H9 (cell line): ENCODE data around the gene GATA6. TPM values are rescaled to one million over a fixed set of nuclear protein-coding genes. Genes with fewer than 3 reads are reported as not detected.

Source experiments
- DNase-seq: peaks from one replicate; pipeline ENCODE4 v3.0.0-alpha.2; 2017
- H2AFZ ChIP-seq: one replicate; pipeline ENCODE4 v1.6.1; 2013; ENCODE audit warnings: mild to moderate bottlenecking, low read length, control low read depth, moderate library complexity
- H2AK5ac ChIP-seq: 2 replicates; pipeline ENCODE4 v1.6.1; 2013; ENCODE audit warnings: low read length, control low read depth, mixed read lengths; ENCODE audit not compliant: insufficient read length
- H2BK120ac ChIP-seq: one replicate; pipeline ENCODE4 v1.6.1; 2013; ENCODE audit warnings: low read depth, mild to moderate bottlenecking, low read length, control low read depth, inconsistent platforms; ENCODE audit not compliant: poor library complexity, severe bottlenecking
- H2BK12ac ChIP-seq: 2 replicates; pipeline ENCODE4 v1.6.1; 2013; ENCODE audit warnings: low read length, control low read depth, mixed read lengths, low read depth; ENCODE audit not compliant: insufficient read length
- H2BK15ac ChIP-seq: 2 replicates; pipeline ENCODE4 v1.6.1; 2013; ENCODE audit warnings: low read depth, low read length, control low read depth
- H2BK20ac ChIP-seq: one replicate; pipeline ENCODE4 v1.6.1; 2013; ENCODE audit warnings: low read depth, mild to moderate bottlenecking, low read length, control low read depth, inconsistent platforms; ENCODE audit not compliant: poor library complexity, severe bottlenecking
- H2BK5ac ChIP-seq: 2 replicates; pipeline ENCODE4 v1.6.1; 2013; ENCODE audit warnings: low read length, control low read depth, mixed read lengths; ENCODE audit not compliant: insufficient read length
- H3K14ac ChIP-seq: 2 replicates; pipeline ENCODE4 v1.6.1; 2013; ENCODE audit warnings: low read length, control low read depth; ENCODE audit not compliant: insufficient read depth
- H3K18ac ChIP-seq: 2 replicates; pipeline ENCODE4 v1.6.1; 2013; ENCODE audit warnings: low read depth, mild to moderate bottlenecking, mixed read lengths, low read length, control low read depth; ENCODE audit not compliant: insufficient read length
- H3K23ac ChIP-seq: 2 replicates; pipeline ENCODE4 v1.6.1; 2013; ENCODE audit warnings: low read length, control low read depth, mixed read lengths, low read depth; ENCODE audit not compliant: insufficient read length
- H3K23me2 ChIP-seq: 2 replicates; pipeline ENCODE4 v1.6.1; 2013; ENCODE audit warnings: low read depth, mild to moderate bottlenecking, mixed read lengths, low read length, control low read depth; ENCODE audit not compliant: insufficient read length, poor library complexity, severe bottlenecking
- H3K27ac ChIP-seq: 2 replicates; pipeline ENCODE4 v1.5.1; 2013; ENCODE audit warnings: low read length, control low read depth, mixed read lengths, low read depth; ENCODE audit not compliant: insufficient read length
- H3K27me3 ChIP-seq: 2 replicates; pipeline ENCODE4 v1.6.1; 2013; ENCODE audit warnings: low read length, control low read depth, inconsistent platforms; ENCODE audit not compliant: insufficient read depth
- H3K4ac ChIP-seq: 2 replicates; pipeline ENCODE4 v1.6.1; 2013; ENCODE audit warnings: low read depth, mild to moderate bottlenecking, control low read depth, inconsistent platforms, low read length, moderate library complexity
- H3K4me1 ChIP-seq: 2 replicates; pipeline ENCODE4 v1.6.1; 2013; ENCODE audit warnings: low read length, control low read depth, inconsistent platforms; ENCODE audit not compliant: insufficient read depth
- H3K4me2 ChIP-seq: 2 replicates; pipeline ENCODE4 v1.6.1; 2013; ENCODE audit warnings: low read length, control low read depth, mixed read lengths; ENCODE audit not compliant: insufficient read length, insufficient read depth
- H3K56ac ChIP-seq: 2 replicates; pipeline ENCODE4 v1.6.1; 2013; ENCODE audit warnings: low read depth, mild to moderate bottlenecking, mixed read lengths, low read length, control low read depth; ENCODE audit not compliant: insufficient read length
- H3K79me1 ChIP-seq: 2 replicates; pipeline ENCODE4 v1.6.1; 2013; ENCODE audit warnings: low read depth, mild to moderate bottlenecking, moderate library complexity, low read length, control low read depth, inconsistent platforms; ENCODE audit not compliant: insufficient read depth, poor library complexity, severe bottlenecking
- H3K79me2 ChIP-seq: 2 replicates; pipeline ENCODE4 v1.6.1; 2013; ENCODE audit warnings: low read length, control low read depth, inconsistent platforms; ENCODE audit not compliant: insufficient read depth
- H3K9ac ChIP-seq: 2 replicates; pipeline ENCODE4 v1.6.1; 2013; ENCODE audit warnings: low read length, control low read depth, mixed read lengths; ENCODE audit not compliant: insufficient read length; ENCODE audit errors: extremely low read depth
- H3K9me3 ChIP-seq: one replicate; pipeline ENCODE4 v1.6.1; 2013; ENCODE audit warnings: low read depth, low read length, inconsistent platforms; ENCODE audit not compliant: control insufficient read depth
- H3T11ph ChIP-seq: one replicate; pipeline ENCODE4 v1.6.1; 2013; ENCODE audit warnings: mild to moderate bottlenecking, low read length, control low read depth, inconsistent platforms
- H4K20me1 ChIP-seq: one replicate; pipeline ENCODE4 v1.6.1; 2013; ENCODE audit not compliant: control insufficient read depth, insufficient read length, insufficient read depth
- H4K5ac ChIP-seq: 2 replicates; pipeline ENCODE4 v1.6.1; 2013; ENCODE audit warnings: low read depth, mild to moderate bottlenecking, mixed read lengths, low read length, control low read depth; ENCODE audit not compliant: insufficient read length
- H4K8ac ChIP-seq: replicated peaks from 2 replicates; pipeline ENCODE4 v1.6.1; 2013; ENCODE audit warnings: low read length, control low read depth, mixed read lengths, low read depth; ENCODE audit not compliant: insufficient read length
- H4K91ac ChIP-seq: 2 replicates; pipeline ENCODE4 v1.6.1; 2013; ENCODE audit warnings: low read depth, mild to moderate bottlenecking, moderate library complexity, mixed read lengths, low read length, control low read depth; ENCODE audit not compliant: insufficient read length
- H3K27ac Mint-ChIP-seq, 3 experiments: 2 replicates in 2 of 3; 3 replicates in 1 of 3; pipeline ENCODE4 v1.8.0; 2020 to 2021; ENCODE audit warnings: mixed read lengths in 3 of 3, mild to moderate bottlenecking in 1 of 3, moderate library complexity in 1 of 3
- H3K27me3 Mint-ChIP-seq: 2 replicates; pipeline ENCODE4 v1.8.0; 2021; ENCODE audit warnings: low read depth, mild to moderate bottlenecking, moderate library complexity, mixed read lengths
- H3K36me3 Mint-ChIP-seq, 3 experiments: 2 replicates in 2 of 3; 3 replicates in 1 of 3; pipeline ENCODE4 v1.8.0; 2020 to 2021; ENCODE audit warnings: low read depth in 3 of 3, mixed read lengths in 3 of 3; ENCODE audit not compliant: insufficient read depth in 1 of 3
- H3K4me1 Mint-ChIP-seq, 2 experiments: 2 replicates each; pipeline ENCODE4 v1.8.0; 2020; ENCODE audit warnings: mixed read lengths in 2 of 2
- H3K4me3 Mint-ChIP-seq, 2 experiments: 2 replicates in 1 of 2; 3 replicates in 1 of 2; pipeline ENCODE4 v1.8.0; 2020 to 2021; ENCODE audit warnings: mild to moderate bottlenecking in 2 of 2, mixed read lengths in 2 of 2, moderate library complexity in 1 of 2
- H3K9me3 Mint-ChIP-seq, 2 experiments: 2 replicates in 1 of 2; 3 replicates in 1 of 2; pipeline ENCODE4 v1.8.0; 2020; ENCODE audit warnings: mild to moderate bottlenecking in 2 of 2, mixed read lengths in 2 of 2, moderate library complexity in 1 of 2
- CTCF ChIP-seq: fragments of 200-600 bp; sonication (generic); conservative IDR thresholded peaks from 3 replicates; pipeline ENCODE4 v1.8.0; 2021; ENCODE audit warnings: antibody characterized with exemption, mild to moderate bottlenecking
- WGBS: extraction: QIAGEN DNeasy Blood & Tissue Kit; methylation state at CpG from one replicate; pipeline ENCODE4 v1.1.7; 2013; ENCODE audit warnings: missing lambda C conversion rate, low lambda C conversion rate, mixed read lengths; ENCODE audit not compliant: insufficient read length; ENCODE audit errors: extremely low coverage; 5-methylcytosine and 5-hydroxymethylcytosine counted together
- total RNA-seq: library from RNA; stranded (reverse); gene quantifications from 2 replicates; pipeline ENCODE4 v1.2.1, GENCODE V29; 2021

GATA6 gene
- total RNA-seq, 1 experiment from 2014 or later = not detected

- no peak overlapping the region for H3K18ac ChIP-seq
- H2BK120ac ChIP-seq = no peak overlapping the region
- Mint-ChIP-seq H3K36me3 (no peaks in the 10 kb centered on the region), H3K4me1 (no peaks in the 10 kb centered on the region), H3K4me3 (no peak overlapping the region), H3K27me3 (peaks cover 31% of the 10 kb centered on the region), H3K27ac (no peak overlapping the region), H3K9me3 (peaks cover 0 to 3% of the 10 kb centered on the region in 2 experiments; a peak in 1 of 5 replicates)
- H3K79me1 ChIP-seq = no peaks in the 10 kb centered on the region
- H3K4me2 ChIP-seq = no peak overlapping the region
- H3K23ac ChIP-seq = no peak overlapping the region
- no peak overlapping the region for H3K14ac ChIP-seq
- peaks cover 2% of the 10 kb centered on the region; the same call in 1 of the 2 replicates for H3K27me3 ChIP-seq
- no peak overlapping the region for H3K9ac ChIP-seq
- no peak overlapping the region for H4K91ac ChIP-seq
- H3K23me2 ChIP-seq = no peaks in the 10 kb centered on the region
- no peak for TF ChIP-seq CTCF
- no peak overlapping the region for H3T11ph ChIP-seq
- H4K20me1 ChIP-seq = no peaks in the 10 kb centered on the region
- no peaks in the 10 kb centered on the region for H3K4me1 ChIP-seq
- H2BK20ac ChIP-seq = no peak overlapping the region
- H3K79me2 ChIP-seq = no peaks in the 10 kb centered on the region
- no peak for DNase-seq
- no peaks in the 10 kb centered on the region for H3K9me3 ChIP-seq
- no peak overlapping the region for H2AFZ ChIP-seq
- H2AK5ac ChIP-seq = no peak overlapping the region
- H2BK5ac ChIP-seq = no peak overlapping the region
- no CpG with 5 or more reads among the region's 1 CpG for WGBS
- H3K27ac ChIP-seq = no peak overlapping the region
- H4K5ac ChIP-seq = no peak overlapping the region
- H2BK15ac ChIP-seq = no peak overlapping the region
- no peak overlapping the region for H3K4ac ChIP-seq
- no peak overlapping the region for H4K8ac ChIP-seq
- no peak overlapping the region for H2BK12ac ChIP-seq
- no peak overlapping the region for H3K56ac ChIP-seq
These were observed 55.0 kb downstream of the GATA6 start for GRCh38 chr18:22224339-22224738.
